Measurements from ENCODE around the gene DDB1. TPM values are rescaled to one million over a fixed set of nuclear protein-coding genes. Genes with fewer than 3 reads are reported as not detected.

The DDB1 gene
- total RNA-seq, 1 donor from 2014 or later, result 259 TPM

GRCh38 chr11:61315260-61315659 is 17.6 kb downstream of the DDB1 start:
- Mint-ChIP-seq H3K27me3 (ENCODE audit: insufficient read depth) (no peaks in the 10 kb centered on the region), H3K4me1 (ENCODE audit: low read depth) (no peaks in the 10 kb centered on the region), H3K4me3 (no peak overlapping the region), H3K9me3 (no peaks in the 10 kb centered on the region), H3K27ac (no peak overlapping the region), H3K36me3 (ENCODE audit: low read depth) (peaks cover 48% of the 10 kb centered on the region)
- DNase-seq (ENCODE audit: low spot score), result no peak
- intact Hi-C loops (cut with micrococcal nuclease), result no loop called here

- intact Hi-C loops (cut with micrococcal nuclease), result no loop called here
- H3K4me3 Mint-ChIP-seq, result no peak overlapping the region
- H3K9me3 Mint-ChIP-seq, result no peaks in the 10 kb centered on the region
- no peaks in the 10 kb centered on the region for H3K4me1 Mint-ChIP-seq (ENCODE audit: low read depth)
- H3K27ac Mint-ChIP-seq, result no peak overlapping the region
- no peak for DNase-seq (ENCODE audit: low spot score)
- peaks cover 30% of the 10 kb centered on the region for H3K36me3 Mint-ChIP-seq (ENCODE audit: low read depth)
- H3K27me3 Mint-ChIP-seq (ENCODE audit: insufficient read depth), result no peaks in the 10 kb centered on the region
These were observed 22.2 kb downstream of the DDB1 start for GRCh38 chr11:61310749-61311148.

GRCh38 chr11:61309739-61310138 is 23.2 kb downstream of the DDB1 start:
- no peak overlapping the region for H3K27ac Mint-ChIP-seq
- intact Hi-C loops (cut with micrococcal nuclease), result no loop called here
- no peaks in the 10 kb centered on the region for H3K4me1 Mint-ChIP-seq (ENCODE audit: low read depth)
- no peak for DNase-seq (ENCODE audit: low spot score)
- no peaks in the 10 kb centered on the region for H3K27me3 Mint-ChIP-seq (ENCODE audit: insufficient read depth)
- peaks cover 27% of the 10 kb centered on the region for H3K36me3 Mint-ChIP-seq (ENCODE audit: low read depth)
- H3K4me3 Mint-ChIP-seq, result no peak overlapping the region
- H3K9me3 Mint-ChIP-seq, result no peaks in the 10 kb centered on the region

- H3K27ac Mint-ChIP-seq, result no peak overlapping the region
- H3K27me3 Mint-ChIP-seq (ENCODE audit: insufficient read depth), result no peaks in the 10 kb centered on the region
- H3K4me3 Mint-ChIP-seq, result no peak overlapping the region
- H3K36me3 Mint-ChIP-seq (ENCODE audit: low read depth), result peaks cover 26% of the 10 kb centered on the region
- DNase-seq (ENCODE audit: low spot score), result no peak
- H3K9me3 Mint-ChIP-seq, result no peaks in the 10 kb centered on the region
- intact Hi-C loops (cut with micrococcal nuclease), result no loop called here
- H3K4me1 Mint-ChIP-seq (ENCODE audit: low read depth), result no peaks in the 10 kb centered on the region
These were observed 23.8 kb downstream of the DDB1 start for GRCh38 chr11:61309141-61309540.

GRCh38 chr11:61307354-61307753 is 25.6 kb downstream of the DDB1 start:
- Mint-ChIP-seq H3K27me3 (ENCODE audit: insufficient read depth) (no peaks in the 10 kb centered on the region), H3K36me3 (ENCODE audit: low read depth) (peaks cover 22% of the 10 kb centered on the region), H3K4me3 (no peak overlapping the region), H3K4me1 (ENCODE audit: low read depth) (no peaks in the 10 kb centered on the region), H3K9me3 (no peaks in the 10 kb centered on the region), H3K27ac (no peak overlapping the region)
- DNase-seq (ENCODE audit: low spot score), result no peak
- intact Hi-C loops (cut with micrococcal nuclease), result no loop called here

- Mint-ChIP-seq H3K27me3 (ENCODE audit: insufficient read depth) (no peaks in the 10 kb centered on the region), H3K36me3 (ENCODE audit: low read depth) (peaks cover 28% of the 10 kb centered on the region)
- intact Hi-C loops (cut with micrococcal nuclease), result no loop called here
These were observed 26.7 kb downstream of the DDB1 start for GRCh38 chr11:61306221-61306620.

GRCh38 chr11:61305417-61305816 is 27.5 kb downstream of the DDB1 start:
- no peak overlapping the region for H3K27ac Mint-ChIP-seq
- intact Hi-C loops (cut with micrococcal nuclease), result no loop called here
- DNase-seq (ENCODE audit: low spot score), result no peak
- peaks cover 33% of the 10 kb centered on the region for H3K36me3 Mint-ChIP-seq (ENCODE audit: low read depth)
- H3K27me3 Mint-ChIP-seq (ENCODE audit: insufficient read depth), result no peaks in the 10 kb centered on the region
- H3K9me3 Mint-ChIP-seq, result no peaks in the 10 kb centered on the region
- H3K4me3 Mint-ChIP-seq, result no peak overlapping the region
- H3K4me1 Mint-ChIP-seq (ENCODE audit: low read depth), result no peaks in the 10 kb centered on the region

More at GRCh38 chr11:61306221-61306620, 26.7 kb downstream of the DDB1 start:
- H3K4me1 Mint-ChIP-seq (ENCODE audit: low read depth), result no peaks in the 10 kb centered on the region
- no peak for DNase-seq (ENCODE audit: low spot score)
- H3K27ac Mint-ChIP-seq, result no peak overlapping the region
- no peak overlapping the region for H3K4me3 Mint-ChIP-seq
- no peaks in the 10 kb centered on the region for H3K9me3 Mint-ChIP-seq

- intact Hi-C loops (cut with micrococcal nuclease), result no loop called here
- Mint-ChIP-seq H3K27me3 (ENCODE audit: insufficient read depth) (no peaks in the 10 kb centered on the region), H3K36me3 (ENCODE audit: low read depth) (peaks cover 40% of the 10 kb centered on the region), H3K4me1 (ENCODE audit: low read depth) (peaks cover 4% of the 10 kb centered on the region), H3K9me3 (no peaks in the 10 kb centered on the region), H3K4me3 (no peak overlapping the region), H3K27ac (no peak overlapping the region)
- no peak for DNase-seq (ENCODE audit: low spot score)
These were observed 29.2 kb downstream of the DDB1 start for GRCh38 chr11:61303725-61304124.

GRCh38 chr11:61302550-61302949 is 30.4 kb downstream of the DDB1 start:
- Mint-ChIP-seq H3K27ac (no peak overlapping the region), H3K9me3 (no peaks in the 10 kb centered on the region), H3K4me1 (ENCODE audit: low read depth) (peaks cover 16% of the 10 kb centered on the region), H3K36me3 (ENCODE audit: low read depth) (peaks cover 47% of the 10 kb centered on the region), H3K4me3 (no peak overlapping the region), H3K27me3 (ENCODE audit: insufficient read depth) (no peaks in the 10 kb centered on the region)
- intact Hi-C loops (cut with micrococcal nuclease), result no loop called here
- DNase-seq (ENCODE audit: low spot score), result no peak

- Mint-ChIP-seq H3K36me3 (ENCODE audit: low read depth) (peaks cover 50% of the 10 kb centered on the region), H3K9me3 (no peaks in the 10 kb centered on the region), H3K27ac (no peak overlapping the region), H3K27me3 (ENCODE audit: insufficient read depth) (peaks cover 4% of the 10 kb centered on the region), H3K4me3 (no peak overlapping the region), H3K4me1 (ENCODE audit: low read depth) (peaks cover 28% of the 10 kb centered on the region)
- DNase-seq (ENCODE audit: low spot score), result no peak
- intact Hi-C loops (cut with micrococcal nuclease), result no loop called here
These were observed 34.2 kb downstream of the DDB1 start for GRCh38 chr11:61298663-61299244.

- H3K4me1 Mint-ChIP-seq (ENCODE audit: low read depth), result peaks cover 28% of the 10 kb centered on the region
- peak overlapping the region; percentile 59 for H3K4me3 Mint-ChIP-seq
- H3K9me3 Mint-ChIP-seq, result no peaks in the 10 kb centered on the region
- peaks cover 50% of the 10 kb centered on the region for H3K36me3 Mint-ChIP-seq (ENCODE audit: low read depth)
- H3K27me3 Mint-ChIP-seq (ENCODE audit: insufficient read depth), result peaks cover 11% of the 10 kb centered on the region
- H3K27ac Mint-ChIP-seq, result peak overlapping the region; percentile 36
- intact Hi-C loops (cut with micrococcal nuclease), result no loop called here
- no peak for DNase-seq (ENCODE audit: low spot score)
These were observed 35.2 kb downstream of the DDB1 start for GRCh38 chr11:61297746-61298145.

- H3K27ac Mint-ChIP-seq, result peak overlapping the region; percentile 46
- peaks cover 49% of the 10 kb centered on the region for H3K36me3 Mint-ChIP-seq (ENCODE audit: low read depth)
- peak overlapping the region; percentile 59 for H3K4me3 Mint-ChIP-seq
- no peak for DNase-seq (ENCODE audit: low spot score)
- intact Hi-C loops (cut with micrococcal nuclease), result no loop called here
- H3K4me1 Mint-ChIP-seq (ENCODE audit: low read depth), result peaks cover 28% of the 10 kb centered on the region
- no peaks in the 10 kb centered on the region for H3K9me3 Mint-ChIP-seq
- peaks cover 14% of the 10 kb centered on the region for H3K27me3 Mint-ChIP-seq (ENCODE audit: insufficient read depth)
These were observed 35.6 kb downstream of the DDB1 start for GRCh38 chr11:61297341-61297740.

- peaks cover 33% of the 10 kb centered on the region for H3K36me3 Mint-ChIP-seq (ENCODE audit: low read depth)
- no peaks in the 10 kb centered on the region for H3K9me3 Mint-ChIP-seq
- H3K4me1 Mint-ChIP-seq (ENCODE audit: low read depth), result peaks cover 28% of the 10 kb centered on the region
- H3K27ac Mint-ChIP-seq, result no peak overlapping the region
- peaks cover 16% of the 10 kb centered on the region for H3K27me3 Mint-ChIP-seq (ENCODE audit: insufficient read depth)
- intact Hi-C loops (cut with micrococcal nuclease), result loop anchor here (2.0 kb wide), 1 partner anchor 37 kb away; the partner anchor contains the start of genes DDB1 and TKFC
- peak overlapping the region; percentile 82 for H3K4me3 Mint-ChIP-seq
- DNase-seq (ENCODE audit: low spot score), result no peak
These were observed 37.3 kb downstream of the DDB1 start for GRCh38 chr11:61295596-61295926.
